Ovary (tissue), 9 donors: Measurements from ENCODE around the gene PSMB8. TPM values are rescaled to one million over a fixed set of nuclear protein-coding genes. Genes with fewer than 3 reads are reported as not detected.

Source experiments
- DNase-seq, 5 donors: peaks; one replicate each; pipeline ENCODE4 v3.0.0-alpha.2; 2019 to 2020
- H3K27ac ChIP-seq, 2 donors: fragments of 200-600 bp; one replicate each; pipeline versions ENCODE4 v1.5.1 to v1.8.0; 2019 to 2022
- H3K27me3 ChIP-seq: fragments of 200-600 bp; one replicate; pipeline ENCODE4 v1.8.0; 2022
- H3K36me3 ChIP-seq: fragments of 200-600 bp; sonication (generic); one replicate; pipeline ENCODE4 v1.5.1; 2019
- H3K4me1 ChIP-seq: one replicate; pipeline ENCODE4 v1.8.1; 2013; ENCODE audit warnings: mild to moderate bottlenecking, moderate library complexity; ENCODE audit not compliant: insufficient read depth
- H3K4me3 ChIP-seq: fragments of 200-600 bp; sonication (generic); one replicate; pipeline ENCODE4 v1.5.1; 2017
- H3K9me3 ChIP-seq, 2 donors: fragments of 200-600 bp in 1 of 2; sonication (generic) in 1 of 2; one replicate each; pipeline versions ENCODE4 v1.5.1 to v1.8.1; 2013 to 2019; ENCODE audit warnings: mild to moderate bottlenecking in 1 of 2, moderate library complexity in 1 of 2
- EP300 ChIP-seq: sonication (generic); formaldehyde crosslinking; IDR thresholded peaks from one replicate; pipeline ENCODE4 v1.6.1; 2017; ENCODE audit warnings: antibody characterized with exemption
- POLR2A ChIP-seq: fragments of 450-650 bp; IDR thresholded peaks from one replicate; pipeline ENCODE4 v1.6.1; 2017; ENCODE audit warnings: antibody characterized with exemption, mild to moderate bottlenecking, moderate library complexity
- WGBS, 3 donors: extraction: QIAGEN DNeasy Blood & Tissue Kit in 1 of 3; methylation state at CpG; one replicate each; pipeline versions ENCODE4 v1.1.5 to v1.1.7; 2013 to 2017; 5-methylcytosine and 5-hydroxymethylcytosine counted together
- intact Hi-C, 4 donors: fragments of 100-400 bp; cut with DNase I; formaldehyde crosslinking; loops; one replicate each; pipeline versions ENCODE4 v1.11.0 to v1.15.1; 2022 to 2023
- polyA plus RNA-seq, 2 donors: library from polyadenylated mRNA; stranded (reverse); fragments of 200-250 nt in 1 of 2; fragments of 350-450 nt in 1 of 2; fragmentation: Illumina TruSeq in 1 of 2; extraction: RNeasy Lipid Tissue Mini Kit (QIAGEN cat#74804) in 1 of 2; gene quantifications; one replicate each; pipeline ENCODE4 v1.2.3, GENCODE V29; 2013 to 2014
- total RNA-seq, 7 donors: library from RNA; depleted of rRNA in 2 of 7; stranded (reverse); fragments of >200 nt in 2 of 7; fragmentation: NEBNext Ultra II Directional in 3 of 7; extraction: Animal tissue kit (Norgen Biotek cat#: 25700) in 3 of 7; gene quantifications; one replicate each; pipeline versions ENCODE4 v1.1.0 to v1.2.4, GENCODE V29; 2016 to 2023
- TF ChIP-seq, protein P1 (sequence below), 3 donors: fragments of 450-650 bp in 2 of 3; fragments of 200-600 bp in 1 of 3; IDR thresholded peaks; one replicate each; pipeline versions ENCODE4 v1.5.1 to v1.8.0; 2016 to 2022; ENCODE audit warnings: antibody characterized with exemption in 3 of 3, mild to moderate bottlenecking in 1 of 3
- donor health status: DM: no; HTN: no; CAD: no; lungs with moderate emphysema.
- donor health status: DM: no; HTN: no; CAD: no.
- donor health status: Bipolar disorder and iron deficiency.
- donor health status: DM: yes; HTN: yes; CAD: no.
- donor health status: DM: no; HTN: no; CAD: no.
- donor health status: DM: yes; HTN: yes; CAD: no.

PSMB8 gene
- total and polyA plus RNA-seq, 9 donors, result 28.9 to 103 (median 38.0) TPM

DNA sequence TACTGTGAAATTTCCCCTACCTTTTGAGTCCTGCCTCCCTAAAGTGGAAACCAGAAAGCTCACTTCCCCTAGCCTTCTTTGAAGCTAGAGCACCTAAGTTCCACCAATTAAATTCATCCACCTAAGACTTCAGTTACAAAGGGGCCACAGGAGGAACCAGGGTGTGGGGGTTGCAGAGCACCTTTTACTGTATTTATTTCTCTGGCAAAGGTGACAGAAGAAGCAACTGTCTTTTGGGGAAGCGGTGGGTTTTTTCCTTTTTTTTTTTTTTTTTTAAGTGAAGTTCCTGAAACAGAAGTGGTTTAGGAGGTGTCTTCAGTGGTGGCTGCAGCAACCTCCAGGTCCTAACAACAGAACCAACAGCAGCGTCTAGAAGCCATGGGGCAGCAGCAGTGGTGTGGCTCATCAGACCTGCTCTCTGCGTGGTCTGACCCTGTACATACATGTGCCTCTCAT, 23.2 kb upstream of the PSMB8 start:
- Histone ChIP-seq H3K36me3 (no peaks in the 10 kb centered on the region), H3K4me3 (no peak overlapping the region), H3K4me1 (no peaks in the 10 kb centered on the region), H3K27ac (no peak overlapping the region), H3K27me3 (no peaks in the 10 kb centered on the region), H3K9me3 (no peaks in the 10 kb centered on the region)
- no peak for DNase-seq
- TF ChIP-seq, protein P1, sequence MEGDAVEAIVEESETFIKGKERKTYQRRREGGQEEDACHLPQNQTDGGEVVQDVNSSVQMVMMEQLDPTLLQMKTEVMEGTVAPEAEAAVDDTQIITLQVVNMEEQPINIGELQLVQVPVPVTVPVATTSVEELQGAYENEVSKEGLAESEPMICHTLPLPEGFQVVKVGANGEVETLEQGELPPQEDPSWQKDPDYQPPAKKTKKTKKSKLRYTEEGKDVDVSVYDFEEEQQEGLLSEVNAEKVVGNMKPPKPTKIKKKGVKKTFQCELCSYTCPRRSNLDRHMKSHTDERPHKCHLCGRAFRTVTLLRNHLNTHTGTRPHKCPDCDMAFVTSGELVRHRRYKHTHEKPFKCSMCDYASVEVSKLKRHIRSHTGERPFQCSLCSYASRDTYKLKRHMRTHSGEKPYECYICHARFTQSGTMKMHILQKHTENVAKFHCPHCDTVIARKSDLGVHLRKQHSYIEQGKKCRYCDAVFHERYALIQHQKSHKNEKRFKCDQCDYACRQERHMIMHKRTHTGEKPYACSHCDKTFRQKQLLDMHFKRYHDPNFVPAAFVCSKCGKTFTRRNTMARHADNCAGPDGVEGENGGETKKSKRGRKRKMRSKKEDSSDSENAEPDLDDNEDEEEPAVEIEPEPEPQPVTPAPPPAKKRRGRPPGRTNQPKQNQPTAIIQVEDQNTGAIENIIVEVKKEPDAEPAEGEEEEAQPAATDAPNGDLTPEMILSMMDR (IDR thresholded peaks at IDR 0.05), result no peak
- TF ChIP-seq EP300 (no peak), POLR2A (no peak)
- WGBS, 3 donors, result 67 to 82% (median 72%) methylated on average over 3 of the region's 3 CpGs
- intact Hi-C loops, result no loop called here

DNA sequence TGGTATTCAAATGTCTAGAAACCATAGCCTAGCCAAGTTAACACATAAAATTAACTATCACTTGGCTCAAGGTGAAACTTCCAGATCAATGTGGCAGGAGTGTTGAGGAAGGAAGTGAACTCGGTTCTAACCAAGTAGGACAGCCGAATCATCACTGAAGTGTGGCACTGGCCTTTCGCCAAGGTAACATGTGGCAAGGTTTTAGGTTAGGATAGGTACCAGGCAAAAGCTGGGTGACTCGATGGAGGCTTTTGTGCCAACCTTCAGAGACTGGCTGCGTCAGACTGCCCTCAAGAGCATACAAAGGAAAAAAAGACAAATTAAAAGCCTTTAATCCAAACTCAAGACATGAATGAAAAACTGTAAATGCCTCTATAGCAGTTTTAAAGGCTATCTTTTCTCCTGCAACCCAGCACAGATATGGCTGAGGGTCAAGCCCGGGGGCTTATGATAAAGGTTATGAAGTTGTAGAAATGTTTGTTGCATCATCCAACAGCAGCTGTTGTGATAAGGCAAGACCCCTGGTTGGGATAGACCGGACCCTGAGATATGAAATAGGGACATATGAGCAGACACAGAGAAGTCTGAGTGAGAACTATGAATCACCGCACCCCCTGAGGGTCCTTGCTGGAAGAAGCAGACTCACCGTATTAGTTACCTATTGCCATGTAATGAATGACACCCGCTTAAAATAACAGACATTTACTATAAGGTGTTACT, 22.0 kb upstream of the PSMB8 start:
- no peak overlapping the region for H3K4me3 ChIP-seq
- intact Hi-C loops, result no loop called here
- no peak for DNase-seq
- H3K27ac ChIP-seq, result no peak overlapping the region
- no peaks in the 10 kb centered on the region for H3K27me3 ChIP-seq
- H3K36me3 ChIP-seq, result no peaks in the 10 kb centered on the region
- TF ChIP-seq, protein P1 (IDR thresholded peaks at IDR 0.05), result no peak
- TF ChIP-seq EP300 (no peak), POLR2A (no peak)
- WGBS, 3 donors, result 68 to 76% (median 70%) methylated on average over 10 of the region's 10 CpGs
- no peaks in the 10 kb centered on the region for H3K9me3 ChIP-seq
- H3K4me1 ChIP-seq, result peaks cover 3% of the 10 kb centered on the region

DNA sequence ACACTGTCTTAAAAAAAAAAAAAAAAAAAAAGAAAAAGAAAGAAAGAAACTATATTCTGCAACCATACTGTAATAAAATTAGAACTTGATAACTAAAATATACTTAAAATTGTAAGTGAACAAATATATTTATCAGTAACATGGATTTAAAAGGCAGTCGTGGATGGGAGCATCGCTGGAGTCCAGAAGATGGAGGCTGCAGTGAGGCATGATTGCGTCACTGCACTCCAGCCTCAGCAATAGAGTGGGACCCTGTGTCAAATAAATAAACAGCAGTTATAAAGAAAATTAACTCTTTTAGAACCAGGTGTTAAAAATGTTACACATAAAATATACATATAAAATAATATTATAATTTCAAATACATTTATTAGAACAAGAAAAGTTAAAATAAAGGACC, 18.9 kb upstream of the PSMB8 start:
- H3K9me3 ChIP-seq, result no peaks in the 10 kb centered on the region
- H3K27ac ChIP-seq, result no peak overlapping the region
- H3K4me1 ChIP-seq, result peaks cover 3% of the 10 kb centered on the region
- TF ChIP-seq POLR2A (no peak), EP300 (no peak)
- TF ChIP-seq, protein P1 (IDR thresholded peaks at IDR 0.05), result no peak
- 69 to 84% (median 81%) methylated on average over 3 of the region's 3 CpGs for WGBS, 3 donors
- H3K4me3 ChIP-seq, result no peak overlapping the region
- no peaks in the 10 kb centered on the region for H3K36me3 ChIP-seq
- no peaks in the 10 kb centered on the region for H3K27me3 ChIP-seq
- intact Hi-C loops, result no loop called here
- no peak for DNase-seq

DNA sequence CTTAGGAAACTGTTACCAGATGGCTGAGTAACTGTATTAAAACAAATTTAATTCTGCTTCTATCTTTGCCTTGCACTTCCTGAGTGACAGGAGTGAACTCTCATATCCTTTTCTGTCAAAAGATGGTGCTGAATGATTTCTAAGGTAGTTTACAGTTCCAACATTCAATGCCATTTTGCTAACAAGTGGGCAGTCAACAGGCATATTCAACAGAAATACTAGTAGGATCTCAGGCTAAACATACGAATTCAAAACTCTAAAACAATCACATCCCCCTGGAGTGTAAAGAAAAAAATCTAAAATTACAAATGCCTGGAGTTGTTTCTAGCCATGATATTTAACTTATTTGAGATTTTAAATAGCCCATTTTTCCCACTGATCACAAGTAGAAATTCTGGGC, 16.8 kb upstream of the PSMB8 start:
- Histone ChIP-seq H3K27me3 (no peaks in the 10 kb centered on the region), H3K4me1 (peaks cover 3% of the 10 kb centered on the region), H3K27ac (no peak overlapping the region), H3K4me3 (no peak overlapping the region), H3K36me3 (no peaks in the 10 kb centered on the region), H3K9me3 (no peaks in the 10 kb centered on the region)
- TF ChIP-seq POLR2A, result no peak
- WGBS, 3 donors, result 59 to 89% (median 71%) methylated on average over 1 of the region's 1 CpG
- no peak for DNase-seq
- intact Hi-C loops, result no loop called here

DNA sequence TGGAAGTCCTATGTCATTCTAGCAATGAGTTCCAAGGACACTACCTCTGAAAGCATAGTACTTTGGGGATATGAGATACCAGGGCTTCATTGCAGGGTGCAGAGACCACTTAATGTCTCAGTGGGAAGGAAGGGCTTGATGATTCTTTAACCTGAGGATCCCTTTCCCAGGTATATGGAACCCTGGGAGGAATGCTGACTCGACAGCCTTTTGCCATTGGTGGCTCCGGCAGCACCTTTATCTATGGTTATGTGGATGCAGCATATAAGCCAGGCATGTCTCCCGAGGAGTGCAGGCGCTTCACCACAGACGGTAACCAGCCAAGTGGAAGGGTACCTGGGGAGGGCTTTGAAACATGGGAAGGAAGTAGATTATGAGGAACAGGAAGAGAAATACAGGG, 14.3 kb upstream of the PSMB8 start:
- H3K27ac ChIP-seq, result no peak overlapping the region
- WGBS, 3 donors, result 91 to 92% (median 91%) methylated on average over 5 of the region's 5 CpGs
- no peak for TF ChIP-seq POLR2A
- TF ChIP-seq, protein P1 (IDR thresholded peaks at IDR 0.05), result no peak
- no peak for TF ChIP-seq EP300
- intact Hi-C loops, result no loop called here
- H3K4me1 ChIP-seq, result peaks cover 7% of the 10 kb centered on the region
- no peak for DNase-seq
- H3K9me3 ChIP-seq, result no peaks in the 10 kb centered on the region
- no peak overlapping the region for H3K4me3 ChIP-seq
- no peaks in the 10 kb centered on the region for H3K36me3 ChIP-seq
- no peaks in the 10 kb centered on the region for H3K27me3 ChIP-seq
